Neural progenitor cell (in vitro differentiated cells): ENCODE measurements around the gene SLX9. TPM values are rescaled to one million over a fixed set of nuclear protein-coding genes. Genes with fewer than 3 reads are reported as not detected.

ENCODE experiments used
- DNase-seq: peaks from one replicate; pipeline ENCODE4 v3.0.0-alpha.2; 2016; ENCODE audit warnings: low spot score
- H2AFZ ChIP-seq: fragments of 200-600 bp; sonication (generic); replicated peaks from 2 replicates; pipeline ENCODE4 v1.6.1; 2016; ENCODE audit warnings: antibody characterized with exemption
- H3F3A ChIP-seq: fragments of 200-600 bp; sonication (generic); 2 replicates; pipeline ENCODE4 v1.6.1; 2016; ENCODE audit warnings: antibody characterized with exemption, low read depth
- H3K27ac ChIP-seq: fragments of 200-600 bp; sonication (generic); 2 replicates; pipeline ENCODE4 v1.5.1; 2016; ENCODE audit warnings: mild to moderate bottlenecking
- H3K27me3 ChIP-seq: fragments of 200-600 bp; sonication (generic); 2 replicates; pipeline ENCODE4 v1.6.1; 2016; ENCODE audit warnings: mild to moderate bottlenecking, moderate library complexity
- H3K36me3 ChIP-seq: fragments of 200-600 bp; sonication (generic); 2 replicates; pipeline ENCODE4 v1.5.1; 2016
- H3K4me1 ChIP-seq: fragments of 200-600 bp; sonication (generic); 2 replicates; pipeline ENCODE4 v1.6.1; 2016; ENCODE audit warnings: mixed run types
- H3K4me2 ChIP-seq: fragments of 200-600 bp; sonication (generic); 2 replicates; pipeline ENCODE4 v1.6.1; 2016
- H3K4me3 ChIP-seq: fragments of 200-600 bp; sonication (generic); 2 replicates; pipeline ENCODE4 v1.5.1; 2016
- H3K79me2 ChIP-seq: fragments of 200-600 bp; sonication (generic); 2 replicates; pipeline ENCODE4 v1.6.1; 2016; ENCODE audit warnings: low read depth
- H3K9ac ChIP-seq: fragments of 200-600 bp; sonication (generic); 2 replicates; pipeline ENCODE4 v1.6.1; 2016
- H3K9me3 ChIP-seq: fragments of 200-600 bp; sonication (generic); 2 replicates; pipeline ENCODE4 v1.5.1; 2016; ENCODE audit warnings: low read depth
- H4K20me1 ChIP-seq: fragments of 200-600 bp; sonication (generic); 2 replicates; pipeline ENCODE4 v1.6.1; 2016; ENCODE audit warnings: low read depth
- H3K27ac Mint-ChIP-seq: 3 replicates; pipeline ENCODE4 v1.8.0; 2021; ENCODE audit warnings: mixed read lengths
- H3K27me3 Mint-ChIP-seq: 2 replicates; pipeline ENCODE4 v1.8.0; 2022; ENCODE audit warnings: low read depth, mild to moderate bottlenecking, inconsistent platforms, moderate library complexity, mixed read lengths; ENCODE audit not compliant: insufficient read depth
- H3K36me3 Mint-ChIP-seq: 3 replicates; pipeline ENCODE4 v1.8.0; 2021; ENCODE audit warnings: mixed read lengths
- H3K4me1 Mint-ChIP-seq: 3 replicates; pipeline ENCODE4 v1.8.0; 2021; ENCODE audit warnings: mixed read lengths
- H3K4me3 Mint-ChIP-seq: 3 replicates; pipeline ENCODE4 v1.8.0; 2021; ENCODE audit warnings: mild to moderate bottlenecking, moderate library complexity, mixed read lengths
- H3K9me3 Mint-ChIP-seq: 3 replicates; pipeline ENCODE4 v1.8.0; 2020; ENCODE audit warnings: mixed read lengths
- CTCF ChIP-seq: fragments of 200-600 bp; sonication (generic); IDR thresholded peaks from 2 replicates; pipeline ENCODE4 v1.5.1; 2017; ENCODE audit warnings: antibody characterized with exemption, mild to moderate bottlenecking
- EZH2 ChIP-seq: fragments of 200-600 bp; sonication (generic); IDR thresholded peaks from 2 replicates; pipeline ENCODE4 v1.6.1; 2017; ENCODE audit warnings: antibody characterized with exemption, mild to moderate bottlenecking, moderate library complexity
- EZH2phosphoT487 ChIP-seq: fragments of 200-600 bp; sonication (generic); IDR thresholded peaks from 2 replicates; pipeline ENCODE4 v1.6.1; 2017; ENCODE audit warnings: antibody characterized with exemption
- total RNA-seq: library from RNA; depleted of rRNA; stranded (reverse); fragments of >200 nt; gene quantifications from 2 replicates; pipeline ENCODE4 v1.2.3, GENCODE V29; 2015; ENCODE audit warnings: low replicate concordance

Gene SLX9
- total RNA-seq, 1 donor from 2014 or later = 4.7 TPM

GRCh38 chr21:45012662-45013259 lies 72.9 kb downstream of the SLX9 start:
- TF ChIP-seq EZH2phosphoT487 = no peak
- no peak for TF ChIP-seq CTCF
- TF ChIP-seq EZH2 = no peak
- no peaks in the 10 kb centered on the region for H3K36me3 Mint-ChIP-seq
- peak overlapping the region; percentile 60 for H3K27ac Mint-ChIP-seq
- peak overlapping the region; percentile 62 for H3K4me2 ChIP-seq
- H3K4me1 ChIP-seq = peaks cover 32% of the 10 kb centered on the region
- peaks cover 28% of the 10 kb centered on the region for H3K27me3 ChIP-seq
- H3K27me3 Mint-ChIP-seq = peaks cover 14% of the 10 kb centered on the region
- no peaks in the 10 kb centered on the region for H3K79me2 ChIP-seq
- H3K9ac ChIP-seq = no peak overlapping the region
- peaks cover 41% of the 10 kb centered on the region for H3F3A ChIP-seq
- no peak overlapping the region for H3K4me3 ChIP-seq
- H3K9me3 ChIP-seq = no peaks in the 10 kb centered on the region
- H3K36me3 ChIP-seq = no peaks in the 10 kb centered on the region
- H3K4me1 Mint-ChIP-seq = peaks cover 80% of the 10 kb centered on the region
- peaks cover 17% of the 10 kb centered on the region for H3K9me3 Mint-ChIP-seq
- peak overlapping the region; percentile 71 for H3K4me3 Mint-ChIP-seq
- no peak overlapping the region for H3K27ac ChIP-seq
- H2AFZ ChIP-seq = no peak overlapping the region
- H4K20me1 ChIP-seq = no peaks in the 10 kb centered on the region
- DNase-seq = peak; percentile 58

- Histone ChIP-seq H3K4me1 (peaks cover 36% of the 10 kb centered on the region), H3F3A (peaks cover 43% of the 10 kb centered on the region), H3K4me2 (no peak overlapping the region), H3K27me3 (peaks cover 34% of the 10 kb centered on the region), H3K9me3 (no peaks in the 10 kb centered on the region), H2AFZ (no peak overlapping the region), H3K79me2 (no peaks in the 10 kb centered on the region), H3K27ac (no peak overlapping the region), H3K36me3 (no peaks in the 10 kb centered on the region), H3K4me3 (no peak overlapping the region), H3K9ac (no peak overlapping the region), H4K20me1 (no peaks in the 10 kb centered on the region)
- Mint-ChIP-seq H3K4me3 (no peak overlapping the region), H3K27ac (no peak overlapping the region), H3K9me3 (peaks cover 18% of the 10 kb centered on the region), H3K4me1 (peaks cover 80% of the 10 kb centered on the region), H3K36me3 (no peaks in the 10 kb centered on the region), H3K27me3 (peaks cover 17% of the 10 kb centered on the region)
- TF ChIP-seq EZH2phosphoT487 (no peak), CTCF (no peak), EZH2 (no peak)
- DNase-seq = no peak
Measured at GRCh38 chr21:45013260-45013841, 73.5 kb downstream of the SLX9 start.

- Histone ChIP-seq H3K27ac (no peak overlapping the region), H3K9me3 (no peaks in the 10 kb centered on the region), H3K36me3 (no peaks in the 10 kb centered on the region), H3K4me2 (no peak overlapping the region), H4K20me1 (no peaks in the 10 kb centered on the region), H3K4me3 (no peak overlapping the region), H3K4me1 (peaks cover 36% of the 10 kb centered on the region), H3K79me2 (no peaks in the 10 kb centered on the region), H2AFZ (no peak overlapping the region), H3K27me3 (peaks cover 49% of the 10 kb centered on the region), H3F3A (peaks cover 43% of the 10 kb centered on the region), H3K9ac (no peak overlapping the region)
- no peak for DNase-seq
- no peaks in the 10 kb centered on the region for H3K36me3 Mint-ChIP-seq
- peaks cover 22% of the 10 kb centered on the region for H3K27me3 Mint-ChIP-seq
- H3K4me1 Mint-ChIP-seq = peaks cover 70% of the 10 kb centered on the region
- H3K4me3 Mint-ChIP-seq = no peak overlapping the region
- no peak overlapping the region for H3K27ac Mint-ChIP-seq
- peaks cover 5% of the 10 kb centered on the region for H3K9me3 Mint-ChIP-seq
- TF ChIP-seq EZH2 (no peak), EZH2phosphoT487 (no peak), CTCF (no peak)
Measured at GRCh38 chr21:45014747-45015468, 75.1 kb downstream of the SLX9 start.
